VCaP (cell line): ENCODE data around the gene SETD4.
A peak's percentile ranks its signal among the peaks of the same experiment; 100 is the strongest.

Experiments
- H3K27ac ChIP-seq: fragments of 450-650 bp; 2 replicates; pipeline ENCODE4 v1.5.1; 2017
- TF ChIP-seq, protein P1 (sequence below): fragments of 450-650 bp; conservative IDR thresholded peaks from 2 replicates; pipeline ENCODE4 v1.5.1; 2017; ENCODE audit warnings: mild to moderate bottlenecking, moderate library complexity

Gene SETD4

DNA sequence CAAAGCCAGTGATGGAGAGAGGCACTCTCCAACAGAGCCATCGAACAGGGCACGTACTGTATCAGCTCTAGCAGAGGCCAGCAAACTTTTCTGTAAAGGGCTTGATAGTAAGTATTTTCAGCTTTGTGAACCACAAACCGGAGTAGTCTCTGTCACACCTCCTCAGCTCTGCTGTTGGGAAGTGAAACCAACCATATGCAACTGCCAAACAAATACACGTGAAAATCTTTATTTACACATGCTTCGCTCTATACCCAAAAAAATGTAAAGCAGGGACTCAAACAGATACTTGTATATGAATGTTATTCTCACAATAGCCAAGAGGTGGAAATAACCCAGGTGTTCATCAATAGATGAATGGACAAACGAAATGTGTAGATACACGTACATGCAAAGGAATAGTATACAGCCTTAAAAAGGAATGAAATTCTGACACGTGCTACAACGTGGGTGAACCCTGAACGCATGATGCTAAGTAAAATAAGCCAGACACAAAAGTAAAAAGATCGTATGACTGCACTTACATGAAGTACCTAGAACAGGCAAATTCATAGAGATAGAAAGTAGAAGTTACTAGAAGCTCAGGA lies 39.0 kb downstream of the SETD4 start:
- H3K27ac ChIP-seq, result no peak overlapping the region
- TF ChIP-seq, protein P1, sequence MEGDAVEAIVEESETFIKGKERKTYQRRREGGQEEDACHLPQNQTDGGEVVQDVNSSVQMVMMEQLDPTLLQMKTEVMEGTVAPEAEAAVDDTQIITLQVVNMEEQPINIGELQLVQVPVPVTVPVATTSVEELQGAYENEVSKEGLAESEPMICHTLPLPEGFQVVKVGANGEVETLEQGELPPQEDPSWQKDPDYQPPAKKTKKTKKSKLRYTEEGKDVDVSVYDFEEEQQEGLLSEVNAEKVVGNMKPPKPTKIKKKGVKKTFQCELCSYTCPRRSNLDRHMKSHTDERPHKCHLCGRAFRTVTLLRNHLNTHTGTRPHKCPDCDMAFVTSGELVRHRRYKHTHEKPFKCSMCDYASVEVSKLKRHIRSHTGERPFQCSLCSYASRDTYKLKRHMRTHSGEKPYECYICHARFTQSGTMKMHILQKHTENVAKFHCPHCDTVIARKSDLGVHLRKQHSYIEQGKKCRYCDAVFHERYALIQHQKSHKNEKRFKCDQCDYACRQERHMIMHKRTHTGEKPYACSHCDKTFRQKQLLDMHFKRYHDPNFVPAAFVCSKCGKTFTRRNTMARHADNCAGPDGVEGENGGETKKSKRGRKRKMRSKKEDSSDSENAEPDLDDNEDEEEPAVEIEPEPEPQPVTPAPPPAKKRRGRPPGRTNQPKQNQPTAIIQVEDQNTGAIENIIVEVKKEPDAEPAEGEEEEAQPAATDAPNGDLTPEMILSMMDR, result no peak

DNA sequence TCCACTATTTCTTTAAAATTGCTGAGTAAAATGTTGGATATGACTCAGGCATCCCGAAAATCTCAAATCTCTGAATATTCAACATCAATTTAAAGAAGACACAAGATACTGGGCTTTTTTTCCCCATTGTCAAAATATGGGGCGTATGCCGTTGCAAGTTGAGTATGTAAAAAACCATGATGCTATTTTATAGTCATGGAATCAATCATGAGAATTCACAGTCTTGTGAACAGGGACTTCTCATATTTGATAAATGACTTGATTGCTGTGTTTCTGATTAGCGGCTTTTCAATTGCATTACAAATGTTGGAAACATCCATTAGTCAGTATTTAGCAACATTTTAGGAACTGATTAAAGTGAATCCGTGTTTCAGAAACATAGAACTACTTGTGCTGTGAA lies 45.3 kb downstream of the SETD4 start:
- H3K27ac ChIP-seq, result no peak overlapping the region
- TF ChIP-seq, protein P1, result no peak

DNA sequence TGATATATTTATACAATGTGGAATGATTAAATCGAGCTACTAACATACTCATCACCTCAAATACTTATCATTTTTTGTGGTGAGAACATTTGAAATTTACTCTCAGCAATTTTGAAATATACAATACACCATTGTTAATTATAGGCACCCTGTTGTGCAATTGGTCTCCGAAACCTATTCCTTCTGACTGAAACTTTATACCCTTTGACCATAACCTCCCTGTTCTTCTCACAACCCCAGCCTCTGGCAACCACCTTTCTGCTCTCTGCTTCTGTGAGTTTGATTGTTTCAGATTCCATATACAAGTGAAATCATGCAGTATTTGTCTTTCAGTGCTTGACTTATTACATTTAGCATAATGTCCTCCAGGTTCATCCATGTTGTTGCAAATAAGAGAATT lies 49.5 kb downstream of the SETD4 start:
- TF ChIP-seq, protein P1, result no peak

DNA sequence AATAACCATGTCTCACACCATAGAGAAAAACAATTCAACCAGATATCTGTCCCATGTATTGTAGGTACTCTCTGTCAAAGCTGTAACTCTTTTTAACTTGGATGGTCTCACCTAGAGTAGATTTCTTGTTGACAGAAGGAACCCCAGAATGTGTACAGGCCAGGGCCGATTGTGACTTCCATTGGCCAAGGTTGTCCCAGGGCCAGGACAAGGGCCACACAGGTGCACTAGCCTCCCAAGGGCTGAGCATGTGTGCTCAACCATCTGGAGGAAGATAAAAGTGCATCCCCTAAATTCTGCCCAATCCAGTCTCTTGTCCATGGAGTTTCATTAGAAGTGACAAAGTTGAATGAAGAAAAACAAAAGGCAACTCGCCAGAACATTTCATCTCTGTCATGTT lies 51.8 kb downstream of the SETD4 start:
- no peak overlapping the region for H3K27ac ChIP-seq
- TF ChIP-seq, protein P1, result no peak

More for the DNA sequence above, 49.5 kb downstream of the SETD4 start:
- no peak overlapping the region for H3K27ac ChIP-seq

DNA sequence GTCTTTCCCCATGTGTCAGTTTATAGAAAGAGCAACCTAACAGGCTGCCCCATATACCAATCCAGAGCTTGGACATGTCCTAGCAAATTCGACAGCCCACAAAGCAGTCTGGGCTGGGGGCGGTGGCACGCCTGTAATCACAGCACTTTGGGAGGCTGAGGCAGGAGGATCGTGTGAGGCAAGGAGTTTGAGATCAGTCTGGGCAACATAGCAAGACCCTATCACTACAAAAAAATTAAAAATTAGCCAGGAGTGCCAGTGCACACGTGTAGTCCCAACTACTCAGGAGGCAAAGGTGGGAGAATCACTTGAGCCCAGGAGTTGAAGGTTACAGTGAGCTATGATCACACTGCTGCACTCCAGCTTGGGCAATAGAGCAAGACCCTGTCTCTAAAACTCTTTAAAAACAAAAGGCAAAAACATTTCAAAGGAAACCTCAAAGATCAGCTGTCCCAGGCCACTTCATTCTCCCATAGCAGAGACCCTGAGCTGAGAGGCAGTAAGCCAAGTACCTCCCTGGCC lies 54.4 kb downstream of the SETD4 start:
- TF ChIP-seq, protein P1, result no peak
- H3K27ac ChIP-seq, result peak overlapping the region; percentile 34; the same call in 1 of the 2 replicates

DNA sequence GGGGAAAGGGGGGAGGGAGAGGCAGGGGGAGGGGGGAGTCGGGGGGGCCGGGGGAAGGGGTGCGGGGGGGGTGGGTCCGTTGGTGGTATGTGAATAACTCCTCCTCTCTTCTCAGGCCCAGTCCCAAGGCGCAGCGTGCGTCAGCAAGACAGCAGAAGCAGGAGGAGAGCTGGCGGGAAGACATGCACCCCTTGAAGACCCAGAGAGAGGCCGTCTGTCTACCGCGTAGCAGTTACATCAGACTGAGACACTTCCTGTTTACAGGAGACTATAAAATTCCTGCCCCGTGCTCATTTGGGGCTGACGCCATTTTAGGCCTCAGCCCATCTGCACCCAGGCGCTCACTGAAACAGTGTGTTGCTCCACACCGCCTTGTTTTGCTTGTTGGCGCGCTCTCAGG lies 55.3 kb downstream of the SETD4 start:
- H3K27ac ChIP-seq, result peak overlapping the region; percentile 34; the same call in 1 of the 2 replicates
- TF ChIP-seq, protein P1, result no peak

DNA sequence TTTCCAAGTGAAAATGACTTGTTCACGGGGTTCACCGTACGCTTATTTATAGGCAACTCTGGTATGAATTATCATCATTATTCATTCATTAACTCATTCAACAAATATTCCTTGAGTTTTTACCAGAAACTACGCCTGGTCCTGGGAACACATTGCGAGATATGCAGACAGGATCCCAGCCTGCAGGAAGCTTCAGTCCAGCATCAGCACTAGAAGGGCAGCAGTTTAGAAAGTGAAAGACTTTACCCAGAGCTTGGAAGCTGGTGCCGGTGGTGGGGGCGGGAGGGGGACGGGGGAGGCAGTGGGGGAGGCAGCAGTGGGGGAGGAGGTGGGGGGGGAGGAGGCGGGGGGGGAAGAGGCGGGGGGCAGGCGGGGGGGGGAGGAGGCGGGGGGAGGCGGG lies 55.9 kb downstream of the SETD4 start:
- H3K27ac ChIP-seq, result no peak overlapping the region
- TF ChIP-seq, protein P1, result no peak
